Measurements from ENCODE around the gene KCNQ1. TPM values are rescaled to one million over a fixed set of nuclear protein-coding genes. Genes with fewer than 3 reads are reported as not detected.

Gene KCNQ1
- total RNA-seq, 2 experiments from 2014 or later: 20.4 to 24.3 TPM

GRCh38 chr11:2413742-2414579 is 30.8 kb upstream of the KCNQ1 start:
- Mint-ChIP-seq H3K4me3 (no peak overlapping the region), H3K27me3 (no peaks in the 10 kb centered on the region), H3K27ac (no peak overlapping the region), H3K4me1 (no peaks in the 10 kb centered on the region), H3K36me3 (ENCODE audit: low read depth) (no peaks in the 10 kb centered on the region), H3K9me3 (no peaks in the 10 kb centered on the region)
- DNase-seq: no peak
- ChIA-PET POLR2A (no interaction called here), CTCF (interaction anchor here (1.8 to 2.3 kb wide), 2 partner anchors 13 to 14 kb away, joined by 3 to 11 read pairs; partner anchors contain the start of gene TSSC4)

GRCh38 chr11:2414616-2415015 is 30.2 kb upstream of the KCNQ1 start:
- no peak overlapping the region for H3K4me3 Mint-ChIP-seq
- CTCF ChIA-PET: no interaction called here

GRCh38 chr11:2415171-2415570 is 29.6 kb upstream of the KCNQ1 start:
- Mint-ChIP-seq H3K4me3 (no peak overlapping the region), H3K27me3 (no peaks in the 10 kb centered on the region), H3K9me3 (no peaks in the 10 kb centered on the region), H3K36me3 (ENCODE audit: low read depth) (no peaks in the 10 kb centered on the region), H3K27ac (no peak overlapping the region), H3K4me1 (no peaks in the 10 kb centered on the region)
- DNase-seq: no peak
- CTCF ChIA-PET: interaction anchor here (1.6 kb wide), 1 partner anchor 110 kb away, joined by 7 read pairs; no protein-coding TSS in a partner anchor
- POLR2A ChIA-PET: no interaction called here

More at GRCh38 chr11:2414616-2415015, 30.2 kb upstream of the KCNQ1 start:
- Mint-ChIP-seq H3K4me1 (no peaks in the 10 kb centered on the region), H3K27ac (no peak overlapping the region), H3K36me3 (ENCODE audit: low read depth) (no peaks in the 10 kb centered on the region), H3K27me3 (no peaks in the 10 kb centered on the region), H3K9me3 (no peaks in the 10 kb centered on the region)
- DNase-seq: no peak
- POLR2A ChIA-PET: no interaction called here

- ChIA-PET POLR2A (no interaction called here), CTCF (interaction anchor here (1.6 kb wide), 1 partner anchor 111 kb away, joined by 7 read pairs; no protein-coding TSS in a partner anchor)
- no peaks in the 10 kb centered on the region for H3K36me3 Mint-ChIP-seq (ENCODE audit: low read depth)
- DNase-seq: no peak
- H3K27me3 Mint-ChIP-seq: no peaks in the 10 kb centered on the region
- H3K4me3 Mint-ChIP-seq: no peak overlapping the region
- H3K4me1 Mint-ChIP-seq: no peaks in the 10 kb centered on the region
- no peaks in the 10 kb centered on the region for H3K9me3 Mint-ChIP-seq
- no peak overlapping the region for H3K27ac Mint-ChIP-seq
These were observed 29.0 kb upstream of the KCNQ1 start for GRCh38 chr11:2415601-2416380.

DNA sequence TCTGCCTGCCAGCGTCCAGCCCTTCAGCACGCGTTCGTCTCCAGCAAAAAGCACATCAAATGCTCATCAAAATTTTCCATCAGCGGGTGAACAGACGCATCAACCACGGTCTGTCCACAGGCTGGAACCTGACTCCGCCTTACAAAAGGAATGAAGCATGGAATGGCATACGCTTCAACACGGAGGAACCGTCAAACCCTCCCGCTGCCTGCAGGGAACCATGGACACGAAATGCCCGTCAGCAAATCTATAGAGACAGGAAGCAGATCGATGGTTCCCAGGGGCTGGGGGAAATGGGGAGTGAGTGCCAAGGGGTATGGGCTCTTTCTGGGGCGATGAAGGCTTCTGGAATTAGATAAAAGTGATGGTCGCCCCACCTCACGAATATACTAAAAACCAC is 28.0 kb upstream of the KCNQ1 start:
- no peak overlapping the region for H3K4me3 Mint-ChIP-seq
- POLR2A ChIA-PET: no interaction called here
- H3K27ac Mint-ChIP-seq: no peak overlapping the region
- H3K27me3 Mint-ChIP-seq: no peaks in the 10 kb centered on the region
- no peaks in the 10 kb centered on the region for H3K4me1 Mint-ChIP-seq
- CTCF ChIA-PET: interaction anchor here (1.6 to 7.4 kb wide), 2 partner anchors 110 to 112 kb away, joined by 7 to 134 read pairs; no protein-coding TSS in a partner anchor
- DNase-seq: no peak
- H3K9me3 Mint-ChIP-seq: no peaks in the 10 kb centered on the region
- H3K36me3 Mint-ChIP-seq (ENCODE audit: low read depth): no peaks in the 10 kb centered on the region

DNA sequence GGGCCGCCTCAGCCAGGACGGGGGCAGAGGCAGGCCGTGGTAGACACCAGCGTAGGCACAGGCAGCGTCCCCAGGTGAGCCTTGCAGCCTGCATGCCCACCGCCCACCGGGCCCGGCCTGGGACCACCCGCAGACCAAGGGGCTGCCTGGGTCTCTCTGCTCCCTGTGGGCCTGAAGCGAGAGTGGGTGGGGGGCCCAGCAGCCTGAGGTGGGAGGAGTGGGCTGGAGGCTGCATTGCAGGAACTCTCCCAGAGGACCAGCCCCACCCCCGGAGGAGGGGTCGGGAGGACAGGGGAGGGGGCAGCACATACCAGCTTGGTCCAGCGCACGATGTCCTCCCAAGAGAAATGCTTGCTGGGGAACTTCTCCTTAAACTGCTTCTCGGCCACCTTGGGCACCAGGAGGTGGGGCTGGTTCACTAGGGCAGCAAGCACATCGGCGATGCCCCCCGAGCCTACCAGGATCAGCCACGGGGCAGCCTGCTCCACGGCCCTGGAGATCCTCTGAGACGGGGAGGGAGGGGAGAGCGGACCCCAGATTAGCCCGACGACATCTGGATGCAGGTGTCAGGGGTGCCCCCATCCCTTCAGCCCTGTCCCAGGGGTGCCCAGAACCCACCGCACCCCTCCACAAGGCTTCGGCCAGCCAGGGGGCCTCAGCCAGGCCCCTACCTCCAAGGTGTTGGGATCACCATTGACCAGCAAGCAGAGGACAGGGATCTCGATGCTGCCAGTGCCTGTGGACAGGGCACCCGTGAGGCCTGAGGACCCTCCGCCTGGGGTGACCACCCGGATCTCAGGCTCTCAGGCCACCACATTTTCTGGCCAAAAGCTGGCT is 26.7 kb upstream of the KCNQ1 start:
- H3K27me3 Mint-ChIP-seq: no peaks in the 10 kb centered on the region
- H3K4me3 Mint-ChIP-seq: no peak overlapping the region
- no peak overlapping the region for H3K27ac Mint-ChIP-seq
- H3K9me3 Mint-ChIP-seq: no peaks in the 10 kb centered on the region
- no peaks in the 10 kb centered on the region for H3K36me3 Mint-ChIP-seq (ENCODE audit: low read depth)
- no peak for DNase-seq
- ChIA-PET POLR2A (no interaction called here), CTCF (interaction anchor here (3.3 to 7.4 kb wide), 5 partner anchors 9 to 220 kb away, joined by 20 to 134 read pairs (median 22); partner anchors contain the start of genes C11orf21, TSPAN32 and TSSC4)
- H3K4me1 Mint-ChIP-seq: no peaks in the 10 kb centered on the region

DNA sequence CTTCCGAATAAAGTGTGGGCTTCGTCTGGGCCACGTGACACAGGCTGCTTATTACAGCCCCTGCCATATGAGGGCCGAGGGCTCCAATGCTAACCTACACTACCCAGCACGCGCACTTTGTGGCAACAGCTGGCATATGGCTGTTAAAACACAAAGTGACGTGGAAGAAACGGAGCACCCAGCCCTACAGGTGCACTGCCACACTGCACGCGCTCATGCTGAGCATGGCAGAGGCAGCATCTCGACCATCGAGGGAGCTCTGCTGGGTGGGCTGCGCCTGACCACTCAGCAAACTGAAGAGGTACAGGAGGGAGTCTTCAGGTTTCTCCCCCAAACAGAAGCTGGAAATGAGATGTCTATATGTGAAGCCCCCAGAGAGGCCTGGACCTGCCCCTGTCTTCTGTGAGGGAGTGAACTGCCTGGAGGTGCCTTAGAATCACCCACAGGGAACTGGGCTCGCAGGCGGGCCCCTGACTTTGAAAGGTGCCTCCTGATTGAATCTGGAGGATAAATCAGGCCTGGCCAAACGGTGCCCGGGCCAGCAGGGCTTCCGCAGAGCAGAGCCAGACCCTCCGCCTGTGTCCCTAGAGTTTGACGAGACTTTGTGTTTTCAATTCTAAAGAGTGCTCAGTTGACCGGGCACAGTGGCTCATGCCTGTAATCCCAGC is 26.0 kb upstream of the KCNQ1 start:
- Mint-ChIP-seq H3K27me3 (no peaks in the 10 kb centered on the region), H3K9me3 (no peaks in the 10 kb centered on the region), H3K27ac (peak overlapping the region; percentile 41), H3K36me3 (ENCODE audit: low read depth) (no peaks in the 10 kb centered on the region), H3K4me1 (no peaks in the 10 kb centered on the region), H3K4me3 (no peak overlapping the region)
- DNase-seq: no peak
- POLR2A ChIA-PET: no interaction called here
- CTCF ChIA-PET: interaction anchor here (0.8 to 7.4 kb wide), 21 partner anchors 9 to 586 kb away, joined by 3 to 134 read pairs (median 4); partner anchors contain the start of genes C11orf21, TSPAN32 and TSSC4

- Mint-ChIP-seq H3K4me3 (no peak overlapping the region), H3K27me3 (no peaks in the 10 kb centered on the region), H3K27ac (no peak overlapping the region), H3K4me1 (no peaks in the 10 kb centered on the region), H3K9me3 (no peaks in the 10 kb centered on the region), H3K36me3 (ENCODE audit: low read depth) (no peaks in the 10 kb centered on the region)
- DNase-seq: peak; percentile 59
- CTCF ChIA-PET: interaction anchor here (0.8 to 8.4 kb wide), 39 partner anchors 8 to 587 kb away, joined by 3 to 134 read pairs (median 4); partner anchors contain the start of genes C11orf21, TSPAN32 and TSSC4
- POLR2A ChIA-PET: no interaction called here
These were observed 24.9 kb upstream of the KCNQ1 start for GRCh38 chr11:2419638-2420501.

GRCh38 chr11:2420502-2421225 is 24.1 kb upstream of the KCNQ1 start:
- DNase-seq: peak; percentile 66
- no peaks in the 10 kb centered on the region for H3K4me1 Mint-ChIP-seq
- H3K4me3 Mint-ChIP-seq: no peak overlapping the region
- ChIA-PET CTCF (interaction anchor here (0.6 to 8.4 kb wide), 39 partner anchors 7 to 475 kb away, joined by 3 to 134 read pairs (median 4); partner anchors contain the start of genes C11orf21, TSPAN32 and TSSC4), POLR2A (no interaction called here)
- H3K27me3 Mint-ChIP-seq: no peaks in the 10 kb centered on the region
- no peaks in the 10 kb centered on the region for H3K36me3 Mint-ChIP-seq (ENCODE audit: low read depth)
- H3K27ac Mint-ChIP-seq: no peak overlapping the region
- H3K9me3 Mint-ChIP-seq: no peaks in the 10 kb centered on the region

GRCh38 chr11:2421226-2421994 is 23.4 kb upstream of the KCNQ1 start:
- no peaks in the 10 kb centered on the region for H3K9me3 Mint-ChIP-seq
- no peak overlapping the region for H3K4me3 Mint-ChIP-seq
- no peak overlapping the region for H3K27ac Mint-ChIP-seq
- ChIA-PET CTCF (interaction anchor here (0.6 to 8.4 kb wide), 34 partner anchors 9 to 1870 kb away, joined by 3 to 134 read pairs (median 3); partner anchors contain the start of genes C11orf21, TSPAN32 and TSSC4), POLR2A (no interaction called here)
- DNase-seq: no peak
- no peaks in the 10 kb centered on the region for H3K27me3 Mint-ChIP-seq
- H3K4me1 Mint-ChIP-seq: no peaks in the 10 kb centered on the region
- no peaks in the 10 kb centered on the region for H3K36me3 Mint-ChIP-seq (ENCODE audit: low read depth)

All from activated CD4-positive, alpha-beta T cell treated with anti-CD3 and anti-CD28 coated beads, Interleukin-2, amount 10 ng/mL, durations not matched to agents 7 days and 5 days (primary cell).